T-cell (primary cell): ENCODE data around the gene NDUFA5. TPM values are rescaled to one million over a fixed set of nuclear protein-coding genes. Genes with fewer than 3 reads are reported as not detected.
"Not testable (repeated sequence)": the region's sequence is repeated elsewhere in the genome, so short reads cannot be mapped to it uniquely, and the experiment has no call there.

Experiments used
- ATAC-seq, 4 experiments: fragments of 200-7000 bp in 3 of 4; fragments of 150-1000 bp in 1 of 4; cut with Tn5 transposase; replicated peaks in 1 of 4; 1 replicate in 3 of 4; 2 replicates in 1 of 4; pipeline ENCODE4 v1.10.0; 2021; ENCODE audit warnings: moderate library complexity in 3 of 4, mild to moderate bottlenecking in 2 of 4, moderate number of reproducible peaks in 1 of 4
- CTCF ChIA-PET, 2 donors: fragments of 300-600 bp; sonication (Branson Sonifier 250); formaldehyde crosslinking; loops; one replicate each; lab custom pipeline; 2022; ENCODE audit warnings: antibody characterized with exemption in 2 of 2; lab: Charles Lee
- POLR2A ChIA-PET, 2 donors: fragments of 300-600 bp; sonication (Branson Sonifier 250); formaldehyde crosslinking; loops; one replicate each; lab custom pipeline; 2022; ENCODE audit warnings: antibody characterized with exemption in 2 of 2; lab: Charles Lee
- DNase-seq, 35 experiments: peaks; one replicate each; pipeline versions ENCODE4 v3.0.0 to v3.0.0-alpha.2; 2013 to 2023
- H3K27ac ChIP-seq: one replicate; pipeline ENCODE4 v1.5.1; 2013; ENCODE audit warnings: low read length
- H3K27me3 ChIP-seq, 2 experiments: replicated peaks in 1 of 2; 1 replicate in 1 of 2; 2 replicates in 1 of 2; pipeline versions ENCODE4 v1.6.1 to v1.7.0; 2013; ENCODE audit warnings: low read length in 1 of 2, mixed read lengths in 1 of 2; ENCODE audit not compliant: control insufficient read depth in 2 of 2, insufficient read depth in 2 of 2; ENCODE audit errors: extremely low read depth in 1 of 2
- H3K36me3 ChIP-seq, 2 donors: 1 replicate in 1 of 2; 2 replicates in 1 of 2; pipeline versions ENCODE4 v1.6.1 to v1.7.0; 2013; ENCODE audit warnings: low read length in 1 of 2; ENCODE audit not compliant: control insufficient read depth in 2 of 2, insufficient read depth in 1 of 2; ENCODE audit errors: extremely low read depth in 1 of 2
- H3K4me1 ChIP-seq, 2 experiments: 1 replicate in 1 of 2; 2 replicates in 1 of 2; pipeline versions ENCODE4 v1.6.1 to v1.7.0; 2013; ENCODE audit warnings: low read length in 2 of 2, mixed read lengths in 1 of 2; ENCODE audit not compliant: insufficient read depth in 2 of 2, control insufficient read depth in 1 of 2; ENCODE audit errors: extremely low read depth in 1 of 2
- H3K4me3 ChIP-seq, 2 donors: 1 replicate in 1 of 2; 2 replicates in 1 of 2; pipeline versions ENCODE4 v1.5.1 to v1.7.0; 2013; ENCODE audit warnings: mild to moderate bottlenecking in 2 of 2, low read length in 1 of 2, moderate library complexity in 1 of 2; ENCODE audit not compliant: control insufficient read depth in 1 of 2; ENCODE audit errors: extremely low read depth in 1 of 2
- H3K9me3 ChIP-seq: 2 replicates; pipeline ENCODE4 v1.7.0; 2013
- H3K27ac Mint-ChIP-seq, 2 donors: one replicate each; pipeline ENCODE4 v1.8.0; 2020 to 2021; ENCODE audit warnings: mild to moderate bottlenecking in 2 of 2, mixed read lengths in 2 of 2
- H3K27me3 Mint-ChIP-seq, 2 donors: one replicate each; pipeline ENCODE4 v1.8.0; 2021 to 2022; ENCODE audit warnings: mixed read lengths in 2 of 2
- H3K36me3 Mint-ChIP-seq: one replicate; pipeline ENCODE4 v1.8.0; 2021; ENCODE audit warnings: mixed read lengths
- H3K4me1 Mint-ChIP-seq, 3 donors: one replicate each; pipeline ENCODE4 v1.8.0; 2020 to 2022; ENCODE audit warnings: mixed read lengths in 3 of 3, mild to moderate bottlenecking in 1 of 3
- H3K4me3 Mint-ChIP-seq, 3 donors: one replicate each; pipeline ENCODE4 v1.8.0; 2020 to 2022; ENCODE audit warnings: mild to moderate bottlenecking in 3 of 3, mixed read lengths in 3 of 3, moderate library complexity in 3 of 3
- H3K9me3 Mint-ChIP-seq, 3 donors: one replicate each; pipeline ENCODE4 v1.8.0; 2020 to 2022; ENCODE audit warnings: mixed read lengths in 3 of 3
- WGBS: methylation state at CpG from one replicate; pipeline ENCODE4 v1.1.5; 2013; ENCODE audit warnings: missing lambda C conversion rate; ENCODE audit not compliant: insufficient coverage; 5-methylcytosine and 5-hydroxymethylcytosine counted together
- total RNA-seq, 35 experiments: library from RNA in 6 of 35; stranded (reverse) in 6 of 35; fragments of 120-200 nt in 1 of 35; gene quantifications; one replicate each; pipeline versions ENCODE4 v1.2.1 to v1.2.4 and lab custom pipeline; 2013 to 2026

The NDUFA5 gene
- total RNA-seq, 5 donors from 2014 or later (not counting 1 experiment from before 2014, with no cell fraction given): 47.0 to 56.5 (median 48.8) TPM

- Mint-ChIP-seq H3K4me1 (peaks cover 22 to 27% (median 24%) of the 10 kb centered on the region in 3 donors), H3K4me3 (peak overlapping the region; percentile 34 to 91 (median 84)), H3K27me3 (peaks cover 12 to 28% of the 10 kb centered on the region in 2 donors)
- POLR2A ChIA-PET, H3K36me3 ChIP-seq, H3K9me3 Mint-ChIP-seq, H3K9me3 ChIP-seq, H3K27ac ChIP-seq, H3K27ac Mint-ChIP-seq, H3K36me3 Mint-ChIP-seq: not testable (repeated sequence)
- WGBS: no CpG with 5 or more reads among the region's 33 CpGs
- Histone ChIP-seq H3K4me3 (peak overlapping the region; percentile 15 to 23), H3K27me3 (peaks cover 4 to 17% of the 10 kb centered on the region in 2 experiments), H3K4me1 (peaks cover 3 to 23% of the 10 kb centered on the region in 2 experiments)
- CTCF ChIA-PET: interaction anchor here in 1 of 2 donors (2.4 kb wide), 1 partner anchor 25 kb away, joined by 15 read pairs; the partner anchor contains the start of gene NDUFA5
- ATAC-seq: peak in 1 of 4 experiments; percentile 8
- peak in 16 of 35 experiments; percentile 2 to 49 (median 15) for DNase-seq
Measured at GRCh38 chr7:123532788-123533552, 24.6 kb downstream of the NDUFA5 start.

- H3K36me3 Mint-ChIP-seq, POLR2A ChIA-PET, H3K9me3 Mint-ChIP-seq, DNase-seq, H3K27ac ChIP-seq, H3K9me3 ChIP-seq, CTCF ChIA-PET, ATAC-seq, H3K36me3 ChIP-seq, H3K27ac Mint-ChIP-seq: not testable (repeated sequence)
- H3K4me3 ChIP-seq: peak overlapping the region in 1 of 2 donors; percentile 5
- peaks cover 3 to 23% of the 10 kb centered on the region in 2 experiments for H3K4me1 ChIP-seq
- peaks cover 4 to 17% of the 10 kb centered on the region in 2 experiments for H3K27me3 ChIP-seq
- Mint-ChIP-seq H3K4me1 (peaks cover 22 to 27% (median 24%) of the 10 kb centered on the region in 3 donors), H3K4me3 (peak overlapping the region in 1 of 3 donors; percentile 69), H3K27me3 (peaks cover 12 to 28% of the 10 kb centered on the region in 2 donors)
- 40% methylated on average over 1 of the region's 14 CpGs for WGBS
Measured at GRCh38 chr7:123532343-123532742, 25.3 kb downstream of the NDUFA5 start.

GRCh38 chr7:123530035-123530591, 27.5 kb downstream of the NDUFA5 start:
- Mint-ChIP-seq H3K4me1 (peaks cover 17 to 22% (median 21%) of the 10 kb centered on the region in 3 donors), H3K27me3 (peaks cover 12 to 28% of the 10 kb centered on the region in 2 donors)
- H3K36me3 Mint-ChIP-seq, DNase-seq, H3K4me3 ChIP-seq, POLR2A ChIA-PET, H3K9me3 ChIP-seq, H3K27ac ChIP-seq, ATAC-seq, H3K9me3 Mint-ChIP-seq, H3K4me3 Mint-ChIP-seq, H3K36me3 ChIP-seq, H3K27ac Mint-ChIP-seq: not testable (repeated sequence)
- CTCF ChIA-PET: interaction anchor here (0.6 to 1.3 kb wide), 4 partner anchors 9 to 36 kb away, joined by 3 to 8 read pairs (median 6); no protein-coding TSS in a partner anchor
- WGBS: no CpG with 5 or more reads among the region's 13 CpGs
- H3K4me1 ChIP-seq: peaks cover 3 to 16% of the 10 kb centered on the region in 2 experiments
- peaks cover 4 to 17% of the 10 kb centered on the region in 2 experiments for H3K27me3 ChIP-seq

- CTCF ChIA-PET: interaction anchor here (0.7 to 1.2 kb wide), 2 partner anchors 8 to 33 kb away, joined by 4 to 7 read pairs; no protein-coding TSS in a partner anchor
- Mint-ChIP-seq H3K36me3 (no peaks in the 10 kb centered on the region), H3K4me1 (peaks cover 6 to 7% (median 7%) of the 10 kb centered on the region in 3 donors), H3K4me3 (no peak overlapping the region), H3K27ac (no peak overlapping the region), H3K27me3 (peaks cover 12 to 28% of the 10 kb centered on the region in 2 donors), H3K9me3 (no peaks in the 10 kb centered on the region)
- WGBS: no CpG with 5 or more reads among the region's 5 CpGs
- no peak overlapping the region for H3K27ac ChIP-seq
- POLR2A ChIA-PET: interaction anchor here in 1 of 2 donors (0.6 to 1.0 kb wide), 2 partner anchors 11 to 31 kb away, joined by 3 to 4 read pairs; no protein-coding TSS in a partner anchor
- H3K9me3 ChIP-seq: no peaks in the 10 kb centered on the region
- ATAC-seq (no peak), DNase-seq (no peak)
- no peak overlapping the region for H3K4me3 ChIP-seq
- H3K4me1 ChIP-seq: peaks cover 0 to 7% of the 10 kb centered on the region in 2 experiments
- peaks cover 3 to 12% of the 10 kb centered on the region in 2 experiments for H3K27me3 ChIP-seq
- H3K36me3 ChIP-seq: no peaks in the 10 kb centered on the region
Measured at GRCh38 chr7:123528265-123528664, 29.4 kb downstream of the NDUFA5 start.

GRCh38 chr7:123527712-123528225, 29.8 kb downstream of the NDUFA5 start:
- peaks cover 0 to 12% of the 10 kb centered on the region in 2 experiments for H3K27me3 ChIP-seq
- H3K36me3 Mint-ChIP-seq, H3K4me1 Mint-ChIP-seq, ATAC-seq, H3K4me1 ChIP-seq, H3K4me3 ChIP-seq, H3K27ac Mint-ChIP-seq, H3K9me3 ChIP-seq, DNase-seq, H3K36me3 ChIP-seq, H3K9me3 Mint-ChIP-seq, POLR2A ChIA-PET, H3K4me3 Mint-ChIP-seq, H3K27ac ChIP-seq: not testable (repeated sequence)
- no CpG with 5 or more reads among the region's 24 CpGs for WGBS
- CTCF ChIA-PET: interaction anchor here in 1 of 2 donors (0.9 kb wide), 1 partner anchor 33 kb away, joined by 3 read pairs; no protein-coding TSS in a partner anchor
- peaks cover 12 to 28% of the 10 kb centered on the region in 2 donors for H3K27me3 Mint-ChIP-seq

GRCh38 chr7:123526533-123526932, 31.1 kb downstream of the NDUFA5 start:
- no CpG with 5 or more reads among the region's 7 CpGs for WGBS
- DNase-seq, POLR2A ChIA-PET, H3K27ac ChIP-seq, H3K4me3 Mint-ChIP-seq, H3K4me1 ChIP-seq, H3K36me3 ChIP-seq, H3K4me3 ChIP-seq, H3K27ac Mint-ChIP-seq, ATAC-seq, H3K36me3 Mint-ChIP-seq, H3K9me3 Mint-ChIP-seq, H3K9me3 ChIP-seq, H3K4me1 Mint-ChIP-seq: not testable (repeated sequence)
- H3K27me3 Mint-ChIP-seq: peaks cover 5 to 21% of the 10 kb centered on the region in 2 donors
- H3K27me3 ChIP-seq: peaks cover 0 to 12% of the 10 kb centered on the region in 2 experiments
- CTCF ChIA-PET: interaction anchor here in 1 of 2 donors (0.9 kb wide), 1 partner anchor 32 kb away, joined by 3 read pairs; no protein-coding TSS in a partner anchor
